Thyroid gland (tissue), 4 donors: ENCODE measurements around the gene PSAP. TPM values are rescaled to one million over a fixed set of nuclear protein-coding genes. Genes with fewer than 3 reads are reported as not detected.
"Not testable (repeated sequence)": the region's sequence is repeated elsewhere in the genome, so short reads cannot be mapped to it uniquely, and the experiment has no call there.

Source experiments
- DNase-seq, 2 donors: peaks; one replicate each; pipeline ENCODE4 v3.0.0-alpha.2; 2019
- H3K27ac ChIP-seq, 3 donors: fragments of 200-600 bp; sonication (generic); 1 replicate in 2 of 3; 2 replicates in 1 of 3; pipeline ENCODE4 v1.5.1; 2016 to 2019; ENCODE audit warnings: mild to moderate bottlenecking in 1 of 3, moderate library complexity in 1 of 3
- H3K27me3 ChIP-seq: fragments of 200-600 bp; sonication (generic); one replicate; pipeline ENCODE4 v1.5.1; 2019
- H3K36me3 ChIP-seq, 2 donors: fragments of 200-600 bp; sonication (generic); one replicate each; pipeline ENCODE4 v1.5.1; 2016 to 2019
- H3K4me1 ChIP-seq, 2 donors: fragments of 200-600 bp; sonication (generic); one replicate each; pipeline ENCODE4 v1.5.1; 2017 to 2019
- H3K4me3 ChIP-seq, 3 donors: fragments of 200-600 bp; sonication (generic); replicated peaks in 1 of 3; 1 replicate in 2 of 3; 2 replicates in 1 of 3; pipeline ENCODE4 v1.5.1; 2016; ENCODE audit warnings: mild to moderate bottlenecking in 1 of 3
- H3K9me3 ChIP-seq: fragments of 200-600 bp; sonication (generic); one replicate; pipeline ENCODE4 v1.5.1; 2017
- POLR2A ChIP-seq, 2 donors: fragments of 450-650 bp; IDR thresholded peaks; one replicate each; pipeline ENCODE4 v1.6.1; 2017; ENCODE audit warnings: antibody characterized with exemption in 2 of 2, mild to moderate bottlenecking in 2 of 2, moderate library complexity in 1 of 2
- WGBS, 2 donors: methylation state at CpG; one replicate each; pipeline ENCODE4 v1.1.5; 2017; 5-methylcytosine and 5-hydroxymethylcytosine counted together
- intact Hi-C: fragments of 100-400 bp; cut with DNase I; formaldehyde crosslinking; loops from one replicate; pipeline ENCODE4 v1.15.1; 2023
- total RNA-seq, 4 donors: library from RNA; depleted of rRNA; stranded (reverse); fragments of >200 nt; gene quantifications; one replicate each; pipeline ENCODE4 v1.2.3, GENCODE V29; 2016
- TF ChIP-seq, protein P1 (sequence below), 6 experiments: fragments of 200-600 bp in 3 of 6; fragments of 450-650 bp in 3 of 6; sonication (generic) in 3 of 6; IDR thresholded peaks; one replicate each; pipeline ENCODE4 v1.5.1; 2016 to 2019; ENCODE audit warnings: antibody characterized with exemption in 6 of 6, mild to moderate bottlenecking in 2 of 6, inconsistent platforms in 1 of 6, moderate library complexity in 1 of 6

PSAP gene
- total RNA-seq, 4 donors from 2014 or later, result 978 to 1,211 (median 1,123) TPM

DNA sequence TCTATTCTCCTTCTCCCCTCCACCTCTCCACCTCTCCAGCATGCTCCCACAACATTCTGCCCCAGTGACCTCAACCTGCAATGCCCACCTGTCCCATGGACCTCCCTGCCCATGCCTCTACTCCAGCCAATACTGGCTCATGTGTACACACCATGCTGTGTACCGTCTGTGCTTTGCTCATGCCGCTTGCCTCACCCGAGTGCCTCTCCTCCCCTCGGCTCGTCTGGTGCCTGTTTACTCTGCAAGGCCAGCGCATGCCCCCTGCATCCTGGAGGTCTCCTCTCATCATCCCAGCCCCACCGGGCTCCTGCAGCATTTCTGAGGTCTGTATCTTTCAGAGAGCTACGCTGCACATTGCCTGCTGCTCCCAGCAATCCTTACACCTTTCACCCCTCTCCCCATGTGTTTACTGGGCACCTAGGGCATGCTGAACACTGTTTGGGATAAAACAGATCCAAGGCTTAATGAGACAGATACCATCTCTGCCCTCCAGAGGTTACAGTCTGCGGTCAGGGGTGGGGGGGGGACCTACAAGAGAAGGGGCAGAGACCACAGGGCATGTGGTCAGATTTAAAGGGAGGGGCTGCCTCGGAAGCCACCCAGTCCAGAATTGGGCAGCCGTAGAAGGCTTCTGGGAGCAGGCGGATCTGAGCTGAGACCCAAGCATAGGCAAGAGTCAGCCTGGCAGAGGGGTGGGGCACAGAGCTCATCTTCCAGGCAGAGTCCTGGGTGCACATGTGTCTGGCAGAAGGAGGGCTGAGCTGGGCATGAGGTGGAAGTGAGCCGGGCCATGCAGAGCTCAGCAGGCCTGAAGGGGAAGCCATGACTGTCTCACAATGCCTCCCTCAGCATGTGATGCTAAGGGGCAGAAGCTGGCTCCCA is 29.6 kb upstream of the PSAP start:
- no peaks in the 10 kb centered on the region for H3K9me3 ChIP-seq
- no peak for TF ChIP-seq POLR2A (IDR thresholded peaks at IDR 0.05)
- TF ChIP-seq, protein P1, sequence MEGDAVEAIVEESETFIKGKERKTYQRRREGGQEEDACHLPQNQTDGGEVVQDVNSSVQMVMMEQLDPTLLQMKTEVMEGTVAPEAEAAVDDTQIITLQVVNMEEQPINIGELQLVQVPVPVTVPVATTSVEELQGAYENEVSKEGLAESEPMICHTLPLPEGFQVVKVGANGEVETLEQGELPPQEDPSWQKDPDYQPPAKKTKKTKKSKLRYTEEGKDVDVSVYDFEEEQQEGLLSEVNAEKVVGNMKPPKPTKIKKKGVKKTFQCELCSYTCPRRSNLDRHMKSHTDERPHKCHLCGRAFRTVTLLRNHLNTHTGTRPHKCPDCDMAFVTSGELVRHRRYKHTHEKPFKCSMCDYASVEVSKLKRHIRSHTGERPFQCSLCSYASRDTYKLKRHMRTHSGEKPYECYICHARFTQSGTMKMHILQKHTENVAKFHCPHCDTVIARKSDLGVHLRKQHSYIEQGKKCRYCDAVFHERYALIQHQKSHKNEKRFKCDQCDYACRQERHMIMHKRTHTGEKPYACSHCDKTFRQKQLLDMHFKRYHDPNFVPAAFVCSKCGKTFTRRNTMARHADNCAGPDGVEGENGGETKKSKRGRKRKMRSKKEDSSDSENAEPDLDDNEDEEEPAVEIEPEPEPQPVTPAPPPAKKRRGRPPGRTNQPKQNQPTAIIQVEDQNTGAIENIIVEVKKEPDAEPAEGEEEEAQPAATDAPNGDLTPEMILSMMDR (IDR thresholded peaks at IDR 0.05), result no peak
- H3K27me3 ChIP-seq, result no peaks in the 10 kb centered on the region
- DNase-seq, result peak; percentile 46 to 50
- no peak overlapping the region for H3K4me3 ChIP-seq
- 75 to 79% methylated on average over 13 of the region's 13 CpGs for WGBS, 2 donors
- H3K27ac ChIP-seq, result peak overlapping the region in 1 of 3 donors; percentile 10
- H3K36me3 ChIP-seq, result no peaks in the 10 kb centered on the region
- intact Hi-C loops, result no loop called here
- peaks cover 8 to 20% of the 10 kb centered on the region in 2 donors for H3K4me1 ChIP-seq

GRCh38 chr10:71878327-71879034 is 27.4 kb upstream of the PSAP start:
- TF ChIP-seq, protein P1 (IDR thresholded peaks at IDR 0.05), result no peak
- H3K9me3 ChIP-seq, result no peaks in the 10 kb centered on the region
- no peak overlapping the region for H3K4me3 ChIP-seq
- WGBS, 2 donors, result 39 to 42% methylated on average over 15 to 16 of the region's 18 CpGs
- no peaks in the 10 kb centered on the region for H3K36me3 ChIP-seq
- intact Hi-C loops, result no loop called here
- no peaks in the 10 kb centered on the region for H3K27me3 ChIP-seq
- peaks cover 8 to 20% of the 10 kb centered on the region in 2 donors for H3K4me1 ChIP-seq
- H3K27ac ChIP-seq, result no peak overlapping the region
- DNase-seq, result peak; percentile 49

DNA sequence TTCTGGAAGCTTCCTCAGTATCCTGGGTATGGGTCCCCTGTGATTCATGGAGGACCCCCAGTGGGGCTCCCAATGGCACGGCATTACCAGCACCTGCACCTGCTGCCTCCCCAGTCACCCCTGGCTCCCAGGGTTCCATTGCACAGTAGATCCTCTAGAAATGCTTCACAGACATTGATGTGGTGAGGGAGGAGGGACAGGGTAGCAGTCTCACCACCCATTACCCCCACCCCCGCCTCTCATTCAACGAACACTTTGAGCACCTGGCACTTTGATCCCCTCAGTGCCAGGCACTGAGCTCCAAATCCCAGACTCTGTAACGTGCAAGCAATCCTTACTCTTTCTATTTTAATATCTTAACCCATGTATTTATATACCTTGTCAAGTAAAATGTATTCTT is 26.8 kb upstream of the PSAP start:
- 77 to 81% methylated on average over 4 of the region's 4 CpGs for WGBS, 2 donors
- H3K27me3 ChIP-seq, result no peaks in the 10 kb centered on the region
- intact Hi-C loops, result no loop called here

GRCh38 chr10:71874680-71875354 is 23.8 kb upstream of the PSAP start:
- H3K4me3 ChIP-seq, H3K36me3 ChIP-seq, DNase-seq, H3K9me3 ChIP-seq, intact Hi-C loops, H3K27ac ChIP-seq, H3K27me3 ChIP-seq: not testable (repeated sequence)
- WGBS, 2 donors, result 84 to 86% methylated on average over 13 of the region's 13 CpGs
- peaks cover 8 to 17% of the 10 kb centered on the region in 2 donors for H3K4me1 ChIP-seq

More for the DNA sequence above, 26.8 kb upstream of the PSAP start:
- H3K27ac ChIP-seq, result no peak overlapping the region
- H3K36me3 ChIP-seq, result no peaks in the 10 kb centered on the region
- no peak overlapping the region for H3K4me3 ChIP-seq
- H3K9me3 ChIP-seq, result no peaks in the 10 kb centered on the region
- DNase-seq, result no peak
- peaks cover 8 to 20% of the 10 kb centered on the region in 2 donors for H3K4me1 ChIP-seq
- no peak for TF ChIP-seq POLR2A (IDR thresholded peaks at IDR 0.05)
- TF ChIP-seq, protein P1 (IDR thresholded peaks at IDR 0.05), result no peak

DNA sequence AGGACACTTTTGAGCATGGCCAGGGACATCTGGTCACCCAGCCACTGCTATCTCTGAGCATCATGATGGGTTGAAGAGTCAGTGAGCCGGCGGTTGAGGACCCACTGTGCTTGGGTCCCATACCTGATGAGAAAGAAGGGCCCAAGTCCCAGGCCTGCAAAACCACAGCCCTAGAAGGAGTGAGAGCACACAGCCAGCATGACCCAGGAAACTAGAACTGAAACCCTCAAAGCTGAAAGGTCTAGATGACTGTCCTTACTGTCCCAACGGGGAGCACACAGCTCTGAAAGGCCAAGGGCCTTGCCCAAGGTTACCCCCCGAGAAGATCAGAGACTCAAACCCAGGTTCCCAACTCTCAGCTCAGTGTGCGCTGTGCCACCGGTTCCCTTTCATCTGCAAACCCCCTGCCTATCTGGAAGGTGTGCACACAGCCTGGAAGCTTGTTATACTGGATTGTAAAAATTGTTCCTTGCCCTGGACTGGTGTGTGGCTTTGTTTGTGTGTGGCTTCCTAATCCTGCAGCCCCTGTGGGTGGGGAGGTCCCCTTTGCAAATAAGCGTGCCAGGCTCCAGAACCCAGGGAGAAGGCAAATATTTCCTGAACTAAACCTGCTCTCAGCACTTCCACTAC is 22.6 kb upstream of the PSAP start:
- no peaks in the 10 kb centered on the region for H3K9me3 ChIP-seq
- intact Hi-C loops, result no loop called here
- H3K27me3 ChIP-seq, result no peaks in the 10 kb centered on the region
- H3K27ac ChIP-seq, result no peak overlapping the region
- H3K4me3 ChIP-seq, result no peak overlapping the region
- H3K36me3 ChIP-seq, result no peaks in the 10 kb centered on the region
- DNase-seq, result no peak
- peaks cover 7 to 16% of the 10 kb centered on the region in 2 donors for H3K4me1 ChIP-seq
- 92 to 95% methylated on average over 6 to 7 of the region's 7 CpGs for WGBS, 2 donors
- TF ChIP-seq, protein P1 (IDR thresholded peaks at IDR 0.05), result no peak
- TF ChIP-seq POLR2A (IDR thresholded peaks at IDR 0.05), result no peak

GRCh38 chr10:71869601-71870000 is 18.6 kb upstream of the PSAP start:
- H3K27ac ChIP-seq, H3K9me3 ChIP-seq, H3K4me3 ChIP-seq, intact Hi-C loops, DNase-seq, H3K27me3 ChIP-seq, H3K36me3 ChIP-seq: not testable (repeated sequence)
- WGBS, 2 donors, result no CpG with 5 or more reads among the region's 32 CpGs
- peaks cover 0 to 18% of the 10 kb centered on the region in 2 donors for H3K4me1 ChIP-seq
